Measurements from ENCODE around the gene SAMD4B. TPM values are rescaled to one million over a fixed set of nuclear protein-coding genes. Genes with fewer than 3 reads are reported as not detected.

Gene SAMD4B
- total and polyA plus RNA-seq, 10 of the 15 experiments (the other 5 are each of a cell fraction or from before 2014, with no cell fraction given) = 2.4 to 43.3 (median 23.9) TPM

GRCh38 chr19:39390751-39391437 lies 48.7 kb downstream of the SAMD4B start, which contains the start of the genes MED29 and PAF1:
TSS of gene MED29 (plus strand) at chr19:39391378. CDS start at chr19:39391423, 45 bp downstream.
TSS of gene PAF1 (minus strand) at chr19:39391106. CDS start at chr19:39390864, 242 bp downstream.
- Histone ChIP-seq H3K9me3 (replicated peaks; ENCODE audit: control insufficient read depth, insufficient read depth, low read length) (no peaks in the 10 kb centered on the region), H3K4me1 (ENCODE audit: control insufficient read depth, insufficient read depth, low read length) (peaks cover 10% of the 10 kb centered on the region), H3K4me2 (ENCODE audit: control insufficient read depth, insufficient read depth) (peak within 1 kb of the TSS; percentile 83), H3K79me2 (ENCODE audit: control insufficient read depth, insufficient read depth, low read length) (peaks cover 28% of the 10 kb centered on the region), H3K4me3 (peak within 1 kb of the TSS; percentile 99), H3K27me3 (replicated peaks in 1 of 2; ENCODE audit: control insufficient read depth in 2 of 2, insufficient read depth in 2 of 2, low read length in 1 of 2) (no peaks in the 10 kb centered on the region), H3K36me3 (ENCODE audit: control insufficient read depth in 2 of 2, insufficient read depth in 2 of 2, low read length in 1 of 2) (peaks cover 3 to 35% of the 10 kb centered on the region in 2 experiments), H2AFZ (ENCODE audit: control insufficient read depth, low read depth, low read length) (peak within 1 kb of the TSS; percentile 89), H3K9ac (ENCODE audit: control insufficient read depth, insufficient read depth, low read length) (peak within 1 kb of the TSS; percentile 95), H4K20me1 (ENCODE audit: control insufficient read depth, insufficient read depth) (no peaks in the 10 kb centered on the region), H3K27ac (ENCODE audit: control insufficient read depth, insufficient read depth) (peak within 1 kb of the TSS; percentile 96)
- ChIA-PET POLR2A (interaction anchor here (0.6 to 2.3 kb wide), 10 partner anchors 11 to 81 kb away, joined by 3 to 16 read pairs (median 8); partner anchors contain the start of genes PLEKHG2, RPS16, SAMD4B and ZFP36), RAD21 (ENCODE audit: unreplicated experiment) (interaction anchor here (0.6 to 2.2 kb wide), 11 partner anchors 11 to 143 kb away, joined by 3 to 18 read pairs (median 4); partner anchors contain the start of genes GMFG and PLEKHG2), CTCF (interaction anchor here (0.8 to 2.3 kb wide), 8 partner anchors 9 to 282 kb away, joined by 3 to 18 read pairs (median 4); partner anchors contain the start of genes EID2B, PLEKHG2 and SAMD4B), SMC1A (ENCODE audit: uncharacterized antibody, unreplicated experiment) (interaction anchor here (0.7 to 2.1 kb wide), 9 partner anchors 13 to 402 kb away, joined by 3 to 12 read pairs (median 3); partner anchors contain the start of genes DLL3, FBXO27 and RPS16)
- in situ Hi-C loops (cut with MboI) = no loop called here
- peak; percentile 100 for DNase-seq (ENCODE audit: low read depth, low spot score)
- under 1% methylated on average over 60 of the region's 60 CpGs for WGBS (ENCODE audit: insufficient coverage, insufficient replicate concordance, low lambda C conversion rate, missing lambda C conversion rate)
- intact Hi-C loops (cut with micrococcal nuclease; ENCODE audit: unreplicated experiment) = loop anchor here (2.0 kb wide), 2 partner anchors 48 to 54 kb away; partner anchors contain the start of genes SAMD4B and SUPT5H
- ATAC-seq = peak; percentile 99
- FAIRE-seq = peak; percentile 100
- no TSS peak for BruUV-seq (replicated peaks)
- TF ChIP-seq RB1 (IDR thresholded peaks at IDR 0.05; ENCODE audit: borderline replicate concordance) = peak; percentile 97; the same call in 1 of the 2 replicates
- no peak for TF ChIP-seq FOXK2 (IDR thresholded peaks at IDR 0.05)
- TF ChIP-seq KLF5 (IDR thresholded peaks at IDR 0.05; ENCODE audit: partially characterized antibody) = peak; percentile 85
- TF ChIP-seq HCFC1 (IDR thresholded peaks at IDR 0.05; ENCODE audit: low read length) = peak; percentile 86
- peak; percentile 60 for TF ChIP-seq MEF2B (IDR thresholded peaks at IDR 0.05; ENCODE audit: partially characterized antibody, poor library complexity, severe bottlenecking)
- TF ChIP-seq ZBTB4 (CRISPR knock-in tag; IDR thresholded peaks at IDR 0.05) = no peak
- TF ChIP-seq HDGF (IDR thresholded peaks at IDR 0.05) = peak; percentile 61
- no peak; the same call in 1 of the 2 replicates for TF ChIP-seq POLR2AphosphoS2 (IDR thresholded peaks at IDR 0.05; ENCODE audit: low read depth, low read length)
- TF ChIP-seq BACH1 (IDR thresholded peaks at IDR 0.05; ENCODE audit: borderline replicate concordance) = peak; percentile 77
- peak; percentile 89 for TF ChIP-seq NFYB (IDR thresholded peaks at IDR 0.05; ENCODE audit: insufficient read depth, low read depth, low read length)
- TF ChIP-seq HDAC6 (IDR thresholded peaks at IDR 0.05; ENCODE audit: unreplicated experiment) = no peak
- peak; percentile 52; the same call in 1 of the 2 replicates for TF ChIP-seq TCF12 (IDR thresholded peaks at IDR 0.05; ENCODE audit: low read depth, low read length)
- TF ChIP-seq CREM (IDR thresholded peaks at IDR 0.05; ENCODE audit: low read depth) = peak; percentile 84; the same call in 1 of the 2 replicates
- TF ChIP-seq IRF3 (IDR thresholded peaks at IDR 0.05) = peak; percentile 86
- peak; percentile 93 for TF ChIP-seq CHD2 (IDR thresholded peaks at IDR 0.05; ENCODE audit: borderline replicate concordance, low read depth, low read length)
